GM12864 (cell line): ENCODE data around the gene CPHXL2.

Experiments
- DNase-seq: peaks from one replicate; pipeline ENCODE4 v3.0.0-alpha.2; 2011; ENCODE audit warnings: low read depth
- H3K4me3 ChIP-seq: 2 replicates; pipeline ENCODE4 v1.5.1; 2011; ENCODE audit warnings: mild to moderate bottlenecking, low read depth, low read length, control low read depth
- CTCF ChIP-seq: IDR thresholded peaks from 2 replicates; pipeline ENCODE4 v1.5.1; 2011; ENCODE audit warnings: low read depth, mild to moderate bottlenecking, moderate library complexity, low read length, control low read depth, inconsistent platforms; ENCODE audit errors: missing control alignments

CPHXL2 gene

GRCh38 chr16:75660726-75661302, 16.0 kb downstream of the CPHXL2 start:
- no peak for TF ChIP-seq CTCF
- no peak overlapping the region for H3K4me3 ChIP-seq
- DNase-seq = no peak

- no peak for DNase-seq
- TF ChIP-seq CTCF = no peak
Measured at GRCh38 chr16:75660321-75660720, 16.5 kb downstream of the CPHXL2 start.

GRCh38 chr16:75658175-75658574, 18.6 kb downstream of the CPHXL2 start:
- no peak overlapping the region for H3K4me3 ChIP-seq
- no peak for TF ChIP-seq CTCF
- no peak for DNase-seq

More at GRCh38 chr16:75660321-75660720, 16.5 kb downstream of the CPHXL2 start:
- H3K4me3 ChIP-seq = no peak overlapping the region

GRCh38 chr16:75653922-75654321, 22.9 kb downstream of the CPHXL2 start:
- TF ChIP-seq CTCF = no peak
- no peak for DNase-seq
- no peak overlapping the region for H3K4me3 ChIP-seq

GRCh38 chr16:75648265-75649076, 28.3 kb downstream of the CPHXL2 start:
- no peak for TF ChIP-seq CTCF
- no peak for DNase-seq
- peak overlapping the region; percentile 80 for H3K4me3 ChIP-seq

GRCh38 chr16:75647492-75648264, 29.1 kb downstream of the CPHXL2 start, which contains the start of the genes KARS1 and TERF2IP:
Gene KARS1, minus strand, starts transcription at chr16:75647665. Its CDS starts 26 bp downstream, at chr16:75647639.
Gene TERF2IP, plus strand, starts transcription at chr16:75647773. Its CDS starts 110 bp downstream, at chr16:75647883.
- DNase-seq = peak; percentile 85
- peak within 1 kb of the TSS; percentile 80 for H3K4me3 ChIP-seq
- no peak for TF ChIP-seq CTCF
